DOHH2 (cell line): ENCODE data around the gene FBXO15.

Source experiments
- H3F3A ChIP-seq: fragments of 200-600 bp; sonication (generic), shearing (Covaris generic); 2 replicates; pipeline ENCODE4 v1.6.0; 2016; ENCODE audit warnings: antibody characterized with exemption, mild to moderate bottlenecking; ENCODE audit not compliant: control insufficient read depth, insufficient read depth
- H3K27ac ChIP-seq: fragments of 200-600 bp; sonication (generic); 2 replicates; pipeline ENCODE4 v1.5.1; 2014; ENCODE audit warnings: low read depth, mild to moderate bottlenecking, low read length, moderate library complexity
- H3K27me3 ChIP-seq: fragments of 200-600 bp; sonication (generic); 2 replicates; pipeline ENCODE4 v1.6.1; 2014; ENCODE audit warnings: mild to moderate bottlenecking, low read length, mixed read lengths; ENCODE audit not compliant: control insufficient read depth
- H3K36me3 ChIP-seq: fragments of 200-600 bp; sonication (generic); 2 replicates; pipeline ENCODE4 v1.6.1; 2014; ENCODE audit warnings: mild to moderate bottlenecking, low read length, moderate library complexity, mixed read lengths; ENCODE audit not compliant: control insufficient read depth
- H3K4me1 ChIP-seq: fragments of 200-600 bp; sonication (generic); 2 replicates; pipeline ENCODE4 v1.6.1; 2014; ENCODE audit warnings: mild to moderate bottlenecking, low read length, mixed read lengths; ENCODE audit not compliant: control insufficient read depth
- H3K4me2 ChIP-seq: fragments of 200-600 bp; sonication (generic); 2 replicates; pipeline ENCODE4 v1.6.0; 2014; ENCODE audit warnings: mild to moderate bottlenecking, low read length, moderate library complexity
- H3K4me3 ChIP-seq: fragments of 200-600 bp; sonication (generic); 2 replicates; pipeline ENCODE4 v1.5.1; 2014; ENCODE audit warnings: mild to moderate bottlenecking, low read length, mixed read lengths
- H3K79me2 ChIP-seq: fragments of 200-600 bp; sonication (generic); 2 replicates; pipeline ENCODE4 v1.6.1; 2014; ENCODE audit warnings: mild to moderate bottlenecking, low read length, mixed read lengths; ENCODE audit not compliant: control insufficient read depth
- H3K9me2 ChIP-seq: fragments of 200-600 bp; sonication (generic); replicated peaks from 2 replicates; pipeline ENCODE4 v1.6.1; 2014; ENCODE audit warnings: mild to moderate bottlenecking, low read length, mixed read lengths; ENCODE audit not compliant: control insufficient read depth
- H3K9me3 ChIP-seq: fragments of 200-600 bp; sonication (generic); 2 replicates; pipeline ENCODE4 v1.6.1; 2014; ENCODE audit warnings: antibody characterized with exemption, low read length, mixed read lengths; ENCODE audit not compliant: control insufficient read depth, insufficient read depth
- H4K20me1 ChIP-seq: fragments of 200-600 bp; sonication (generic); 2 replicates; pipeline ENCODE4 v1.6.0; 2014; ENCODE audit warnings: low read depth, mild to moderate bottlenecking, antibody characterized with exemption, low read length, moderate library complexity; ENCODE audit not compliant: control insufficient read depth, insufficient read depth
- CTCF ChIP-seq: fragments of 200-600 bp; sonication (generic); IDR thresholded peaks from one replicate; pipeline ENCODE4 v1.5.1; 2014; ENCODE audit warnings: antibody characterized with exemption, mild to moderate bottlenecking, low read depth, low read length; ENCODE audit not compliant: poor library complexity, severe bottlenecking
- EZH2phosphoT487 ChIP-seq: fragments of 200-600 bp; sonication (generic); IDR thresholded peaks from 2 replicates; pipeline ENCODE4 v1.6.1; 2017; ENCODE audit warnings: borderline replicate concordance, mild to moderate bottlenecking, antibody characterized with exemption, low read length, moderate library complexity, mixed read lengths

The FBXO15 gene

GRCh38 chr18:74115046-74115445 is 32.6 kb downstream of the FBXO15 start:
- Histone ChIP-seq H3K27ac (no peak overlapping the region), H3K9me2 (no peaks in the 10 kb centered on the region), H3K9me3 (no peaks in the 10 kb centered on the region), H3K79me2 (no peaks in the 10 kb centered on the region), H3K4me2 (no peak overlapping the region), H3K27me3 (no peaks in the 10 kb centered on the region; the same call in 1 of the 2 replicates), H4K20me1 (no peaks in the 10 kb centered on the region), H3K4me1 (no peaks in the 10 kb centered on the region), H3K4me3 (no peak overlapping the region), H3F3A (no peaks in the 10 kb centered on the region), H3K36me3 (no peaks in the 10 kb centered on the region)
- TF ChIP-seq EZH2phosphoT487 (no peak), CTCF (no peak)

- Histone ChIP-seq H3K27ac (no peak overlapping the region), H3K4me2 (no peak overlapping the region)
- TF ChIP-seq CTCF (no peak), EZH2phosphoT487 (no peak)
Measured at GRCh38 chr18:74114116-74114515, 33.5 kb downstream of the FBXO15 start.

GRCh38 chr18:74113711-74114110 is 33.9 kb downstream of the FBXO15 start:
- TF ChIP-seq EZH2phosphoT487: no peak
- H3K79me2 ChIP-seq: no peaks in the 10 kb centered on the region
- no peaks in the 10 kb centered on the region for H3K4me1 ChIP-seq
- no peak overlapping the region for H3K4me2 ChIP-seq
- no peaks in the 10 kb centered on the region for H3K36me3 ChIP-seq
- H3K9me3 ChIP-seq: no peaks in the 10 kb centered on the region
- no peak overlapping the region for H3K4me3 ChIP-seq
- no peaks in the 10 kb centered on the region for H4K20me1 ChIP-seq
- no peak overlapping the region for H3K27ac ChIP-seq
- H3K9me2 ChIP-seq: no peaks in the 10 kb centered on the region
- H3K27me3 ChIP-seq: no peaks in the 10 kb centered on the region; the same call in 1 of the 2 replicates
- no peaks in the 10 kb centered on the region for H3F3A ChIP-seq

More at GRCh38 chr18:74114116-74114515, 33.5 kb downstream of the FBXO15 start:
- no peaks in the 10 kb centered on the region for H3K9me3 ChIP-seq
- no peaks in the 10 kb centered on the region for H3K9me2 ChIP-seq
- no peaks in the 10 kb centered on the region for H3F3A ChIP-seq
- H3K4me1 ChIP-seq: no peaks in the 10 kb centered on the region
- no peaks in the 10 kb centered on the region for H3K79me2 ChIP-seq
- H3K4me3 ChIP-seq: no peak overlapping the region
- H4K20me1 ChIP-seq: no peaks in the 10 kb centered on the region
- H3K27me3 ChIP-seq: no peaks in the 10 kb centered on the region; the same call in 1 of the 2 replicates
- H3K36me3 ChIP-seq: no peaks in the 10 kb centered on the region

- Histone ChIP-seq H3K4me1 (no peaks in the 10 kb centered on the region), H3K9me3 (no peaks in the 10 kb centered on the region), H3K27me3 (no peaks in the 10 kb centered on the region; the same call in 1 of the 2 replicates), H3K4me2 (no peak overlapping the region), H3K27ac (no peak overlapping the region), H3K9me2 (no peaks in the 10 kb centered on the region), H3K79me2 (no peaks in the 10 kb centered on the region), H3K4me3 (no peak overlapping the region), H3F3A (no peaks in the 10 kb centered on the region), H3K36me3 (no peaks in the 10 kb centered on the region), H4K20me1 (no peaks in the 10 kb centered on the region)
- TF ChIP-seq CTCF (no peak), EZH2phosphoT487 (no peak)
Measured at GRCh38 chr18:74110976-74111375, 36.7 kb downstream of the FBXO15 start.
